H1 (cell line): ENCODE results near the gene CERKL. TPM values are rescaled to one million over a fixed set of nuclear protein-coding genes. Genes with fewer than 3 reads are reported as not detected.

Source experiments
- CTCF ChIA-PET: fragments of 300-600 bp; sonication (Branson Sonifier 250); formaldehyde crosslinking; loops from one replicate; lab custom pipeline; 2021; ENCODE audit not compliant: partially characterized antibody; lab: Charles Lee
- POLR2A ChIA-PET: fragments of 300-600 bp; sonication (Branson Sonifier 250); formaldehyde crosslinking; loops from one replicate; lab custom pipeline; 2021; ENCODE audit warnings: inconsistent platforms; ENCODE audit not compliant: partially characterized antibody; lab: Charles Lee
- DNase-seq, 2 experiments: peaks; one replicate each; pipeline versions ENCODE4 v3.0.0 to v3.0.0-alpha.2; 2010 to 2022; ENCODE audit warnings: low spot score in 2 of 2, low read depth in 1 of 2, mixed read lengths in 1 of 2
- FAIRE-seq: peaks from 2 replicates; lab custom pipeline; 2011; peaks lifted over from hg19 to GRCh38; lab: Jason Lieb, UNC
- H2AFZ ChIP-seq: 2 replicates; pipeline ENCODE4 v1.8.1; 2012; ENCODE audit warnings: low read length, inconsistent platforms
- H2AK5ac ChIP-seq: 2 replicates; pipeline ENCODE4 v1.6.1; 2013; ENCODE audit warnings: low read depth, low read length
- H2BK120ac ChIP-seq: replicated peaks from 2 replicates; pipeline ENCODE3; 2013; ENCODE audit warnings: low read depth, low read length, inconsistent platforms
- H2BK12ac ChIP-seq: 2 replicates; pipeline ENCODE4 v1.6.1; 2013; ENCODE audit warnings: low read depth, low read length
- H2BK15ac ChIP-seq: 2 replicates; pipeline ENCODE4 v1.6.1; 2013; ENCODE audit warnings: low read length
- H2BK20ac ChIP-seq: 2 replicates; pipeline ENCODE4 v1.6.1; 2013; ENCODE audit warnings: low read length
- H2BK5ac ChIP-seq: 2 replicates; pipeline ENCODE4 v1.6.1; 2013; ENCODE audit warnings: low read depth, low read length
- H3K14ac ChIP-seq: 2 replicates; pipeline ENCODE4 v1.6.1; 2013; ENCODE audit warnings: inconsistent platforms; ENCODE audit not compliant: insufficient read length
- H3K18ac ChIP-seq: 2 replicates; pipeline ENCODE4 v1.6.1; 2013; ENCODE audit warnings: low read length; ENCODE audit errors: extremely low read depth
- H3K23ac ChIP-seq: 2 replicates; pipeline ENCODE4 v1.6.1; 2013; ENCODE audit warnings: inconsistent platforms; ENCODE audit not compliant: insufficient read length
- H3K23me2 ChIP-seq: 2 replicates; pipeline ENCODE4 v1.6.1; 2013; ENCODE audit warnings: low read depth, low read length
- H3K27ac ChIP-seq: 2 replicates; pipeline ENCODE4 v1.6.1; 2011; ENCODE audit warnings: low read depth, low read length, inconsistent platforms
- H3K27me3 ChIP-seq, 4 experiments: replicated peaks in 1 of 4; 1 replicate in 1 of 4; 2 replicates in 3 of 4; pipeline versions ENCODE4 v1.6.1 to v1.8.1; 2011 to 2013; ENCODE audit warnings: low read length in 3 of 4, mild to moderate bottlenecking in 3 of 4, inconsistent platforms in 2 of 4, mixed read lengths in 2 of 4, moderate library complexity in 1 of 4; ENCODE audit not compliant: control insufficient read depth in 3 of 4, insufficient read depth in 3 of 4; ENCODE audit errors: extremely low read depth in 1 of 4
- H3K36me3 ChIP-seq, 4 experiments: 2 replicates each; pipeline versions ENCODE4 v1.6.1 to v1.8.1; 2011 to 2013; ENCODE audit warnings: mild to moderate bottlenecking in 4 of 4, low read length in 3 of 4, moderate library complexity in 2 of 4, control low read depth in 1 of 4, inconsistent platforms in 1 of 4; ENCODE audit not compliant: insufficient read depth in 4 of 4, control insufficient read depth in 2 of 4
- H3K4ac ChIP-seq: replicated peaks from 2 replicates; pipeline ENCODE3; 2013; ENCODE audit warnings: low read length, low read depth, mixed read lengths, inconsistent platforms; ENCODE audit not compliant: insufficient read length
- H3K4me1 ChIP-seq, 4 experiments: replicated peaks in 1 of 4; 1 replicate in 1 of 4; 2 replicates in 3 of 4; pipeline versions ENCODE4 v1.6.1 to v1.8.1; 2011 to 2013; ENCODE audit warnings: low read length in 3 of 4, inconsistent platforms in 2 of 4, mixed read lengths in 1 of 4; ENCODE audit not compliant: insufficient read depth in 4 of 4, control insufficient read depth in 3 of 4
- H3K4me2 ChIP-seq, 2 experiments: 2 replicates each; pipeline versions ENCODE4 v1.6.1 to v1.8.1; 2011 to 2013; ENCODE audit warnings: low read depth in 2 of 2, low read length in 2 of 2, control low read depth in 1 of 2, inconsistent platforms in 1 of 2, mild to moderate bottlenecking in 1 of 2; ENCODE audit not compliant: insufficient read depth in 1 of 2
- H3K4me3 ChIP-seq, 4 experiments: fragments of 200-600, 300-600 bp in 1 of 4; sonication (generic), shearing (Covaris generic), sonication (Bioruptor Twin) in 1 of 4; 2 replicates each; pipeline versions ENCODE4 v1.5.1 to v1.8.1; 2011 to 2016; ENCODE audit warnings: low read length in 4 of 4, low read depth in 3 of 4, control low read depth in 2 of 4, inconsistent platforms in 2 of 4, mild to moderate bottlenecking in 2 of 4, mixed read lengths in 1 of 4, moderate library complexity in 1 of 4; ENCODE audit not compliant: insufficient read depth in 2 of 4; ENCODE audit errors: extremely low read depth in 1 of 4
- H3K56ac ChIP-seq: replicated peaks from 2 replicates; pipeline ENCODE3; 2013; ENCODE audit warnings: low read depth, mild to moderate bottlenecking, mixed read lengths, low read length, inconsistent platforms; ENCODE audit not compliant: insufficient read length
- H3K79me1 ChIP-seq: 2 replicates; pipeline ENCODE4 v1.6.1; 2013; ENCODE audit warnings: low read depth, low read length, control low read depth
- H3K79me2 ChIP-seq, 2 experiments: 2 replicates each; pipeline versions ENCODE4 v1.6.1 to v1.8.1; 2012 to 2013; ENCODE audit warnings: low read length in 2 of 2, mild to moderate bottlenecking in 2 of 2, inconsistent platforms in 1 of 2; ENCODE audit not compliant: insufficient read depth in 2 of 2, control insufficient read depth in 1 of 2
- H3K9ac ChIP-seq, 4 experiments: replicated peaks in 1 of 4; 1 replicate in 1 of 4; 2 replicates in 3 of 4; pipeline versions ENCODE4 v1.6.1 to v1.8.1; 2011 to 2013; ENCODE audit warnings: low read depth in 3 of 4, low read length in 3 of 4, control low read depth in 2 of 4, mild to moderate bottlenecking in 2 of 4, moderate library complexity in 2 of 4, inconsistent platforms in 1 of 4; ENCODE audit errors: extremely low read depth in 1 of 4
- H3K9me3 ChIP-seq, 2 experiments: 2 replicates each; pipeline versions ENCODE4 v1.6.1 to v1.8.1; 2012 to 2013; ENCODE audit warnings: mild to moderate bottlenecking in 2 of 2, moderate library complexity in 2 of 2, control low read depth in 1 of 2, inconsistent platforms in 1 of 2, low read depth in 1 of 2, low read length in 1 of 2, mixed read lengths in 1 of 2; ENCODE audit not compliant: insufficient read depth in 2 of 2
- H4K20me1 ChIP-seq, 2 experiments: replicated peaks in 1 of 2; 2 replicates each; pipeline versions ENCODE3 to v1.8.1; 2011 to 2013; ENCODE audit warnings: inconsistent platforms in 2 of 2, low read length in 2 of 2, mild to moderate bottlenecking in 1 of 2; ENCODE audit not compliant: insufficient read depth in 2 of 2, control insufficient read depth in 1 of 2
- H4K5ac ChIP-seq: 2 replicates; pipeline ENCODE4 v1.6.1; 2013; ENCODE audit warnings: low read length, low read depth, mixed read lengths, inconsistent platforms; ENCODE audit not compliant: insufficient read length
- H4K8ac ChIP-seq: 2 replicates; pipeline ENCODE4 v1.8.0; 2013; ENCODE audit warnings: mild to moderate bottlenecking, moderate library complexity, low read length, inconsistent platforms; ENCODE audit not compliant: insufficient read depth; ENCODE audit errors: extremely low read depth
- H4K91ac ChIP-seq: replicated peaks from 2 replicates; pipeline ENCODE3; 2013; ENCODE audit warnings: low read length, mixed read lengths, inconsistent platforms; ENCODE audit not compliant: insufficient read length
- CBX5 ChIP-seq: fragments of 300-800, 300-1000 bp; sonication (generic); IDR thresholded peaks from 2 replicates; pipeline ENCODE4 v1.7.1; 2016; ENCODE audit warnings: antibody characterized with exemption, low read length, low read depth
- CBX8 ChIP-seq: fragments of 300-800, 300-1000 bp; sonication (generic); IDR thresholded peaks from 2 replicates; pipeline ENCODE4 v1.7.1; 2016; ENCODE audit warnings: low read depth, low read length, borderline replicate concordance
- JUN ChIP-seq: IDR thresholded peaks from 2 replicates; pipeline ENCODE4 v1.6.1; 2011; ENCODE audit warnings: low read depth, mild to moderate bottlenecking, improper control_type of control experiment, low read length
- MAX ChIP-seq: IDR thresholded peaks from 2 replicates; pipeline ENCODE4 v1.6.1; 2012; ENCODE audit warnings: inconsistent platforms
- SAP30 ChIP-seq: fragments of 300-600 bp; sonication (generic); IDR thresholded peaks from 2 replicates; pipeline ENCODE4 v1.7.1; 2012; ENCODE audit warnings: low read length, moderate library complexity, mild to moderate bottlenecking, inconsistent platforms; ENCODE audit not compliant: insufficient read depth, insufficient replicate concordance
- ZNF274 ChIP-seq: IDR thresholded peaks from 2 replicates; pipeline ENCODE4 v1.7.0; 2012; ENCODE audit warnings: low read length, borderline replicate concordance; ENCODE audit errors: extremely low read depth
- WGBS, 2 experiments: shearing (Covaris generic) in 1 of 2; methylation state at CpG; one replicate each; pipeline versions ENCODE4 v1.1.6 to v1.1.7; 2013 to 2015; ENCODE audit warnings: low lambda C conversion rate in 2 of 2, mixed read lengths in 2 of 2, inconsistent platforms in 1 of 2, low coverage in 1 of 2, missing lambda C conversion rate in 1 of 2; ENCODE audit not compliant: insufficient replicate concordance in 2 of 2, insufficient coverage in 1 of 2, insufficient read length in 1 of 2; ENCODE audit errors: extremely low coverage in 1 of 2, missing lambda C conversion rate in 1 of 2; 5-methylcytosine and 5-hydroxymethylcytosine counted together
- polyA plus RNA-seq, 7 experiments: library from polyadenylated mRNA; depleted of rRNA in 3 of 7; stranded (reverse) in 5 of 7; unstranded in 2 of 7; fragments of >200 nt in 5 of 7; fragments of 200-250 nt in 2 of 7; gene quantifications; 1 replicate in 5 of 7; 2 replicates in 1 of 7; 4 replicates in 1 of 7; pipeline versions ENCODE4 v1.2.1 to v1.2.3, GENCODE V29; 2011 to 2013; ENCODE audit warnings: missing spikeins in 2 of 7, mixed read lengths in 2 of 7
- total RNA-seq: library from RNA; stranded (reverse); fragmentation: NEBNext Ultra II Directional; extraction: Animal tissue kit (Norgen Biotek cat#: 25700); gene quantifications from 2 replicates; pipeline ENCODE4 v1.2.1, GENCODE V29; 2021

CERKL gene
- total and polyA plus RNA-seq, 2 of the 8 experiments (the other 6 are each of a cell fraction or from before 2014, with no cell fraction given), result 0.05 TPM; not detected in 1

GRCh38 chr2:181540421-181540820, 116.5 kb downstream of the CERKL start:
- Histone ChIP-seq H2AFZ (no peak overlapping the region), H3K9me3 (0 out of 4 replicates have a peak, but pooled peaks cover 0 to 7% of the 10 kb centered on the region in 2 experiments), H3K18ac (no peak overlapping the region), H3K36me3 (no peaks in the 10 kb centered on the region; a peak in 1 of 8 replicates), H3K4me1 (no peaks in the 10 kb centered on the region), H3K23me2 (no peaks in the 10 kb centered on the region), H3K27ac (no peak overlapping the region), H3K56ac (no peak overlapping the region), H3K4ac (no peak overlapping the region), H2AK5ac (no peak overlapping the region), H4K8ac (no peak overlapping the region), H2BK12ac (no peak overlapping the region), H3K23ac (no peak overlapping the region), H3K79me1 (no peaks in the 10 kb centered on the region), H3K9ac (no peak overlapping the region), H2BK5ac (no peak overlapping the region), H3K14ac (no peak overlapping the region), H4K5ac (no peak overlapping the region), H4K91ac (no peak overlapping the region), H2BK15ac (no peak overlapping the region), H3K4me3 (no peak overlapping the region), H3K79me2 (no peaks in the 10 kb centered on the region), H3K27me3 (no peaks in the 10 kb centered on the region), H3K4me2 (no peak overlapping the region), H2BK120ac (no peak overlapping the region), H2BK20ac (no peak overlapping the region), H4K20me1 (no peaks in the 10 kb centered on the region)
- no peak for TF ChIP-seq MAX
- TF ChIP-seq SAP30, result no peak
- TF ChIP-seq JUN, result no peak
- TF ChIP-seq CBX8, result no peak
- no peak for TF ChIP-seq CBX5
- no peak for TF ChIP-seq ZNF274
- 73% methylated on average over 4 of the region's 4 CpGs; no CpG with 5 or more reads in 1 of the 2 experiments for WGBS, 2 experiments
- DNase-seq, result no peak
- ChIA-PET POLR2A (no interaction called here), CTCF (no interaction called here)
- FAIRE-seq, result no peak
